GM21360 (cell line): ENCODE data around the gene SORBS2.
"Not testable (repeated sequence)": the region's sequence is repeated elsewhere in the genome, so short reads cannot be mapped to it uniquely, and the experiment has no call there.

Source experiments
- ATAC-seq: cut with Tn5 transposase; IDR thresholded peaks from one replicate; pipeline ENCODE4 v1.9.1; 2021; ENCODE audit warnings: mild to moderate bottlenecking, moderate library complexity; ENCODE audit not compliant: unreplicated experiment

Gene SORBS2, protein sequence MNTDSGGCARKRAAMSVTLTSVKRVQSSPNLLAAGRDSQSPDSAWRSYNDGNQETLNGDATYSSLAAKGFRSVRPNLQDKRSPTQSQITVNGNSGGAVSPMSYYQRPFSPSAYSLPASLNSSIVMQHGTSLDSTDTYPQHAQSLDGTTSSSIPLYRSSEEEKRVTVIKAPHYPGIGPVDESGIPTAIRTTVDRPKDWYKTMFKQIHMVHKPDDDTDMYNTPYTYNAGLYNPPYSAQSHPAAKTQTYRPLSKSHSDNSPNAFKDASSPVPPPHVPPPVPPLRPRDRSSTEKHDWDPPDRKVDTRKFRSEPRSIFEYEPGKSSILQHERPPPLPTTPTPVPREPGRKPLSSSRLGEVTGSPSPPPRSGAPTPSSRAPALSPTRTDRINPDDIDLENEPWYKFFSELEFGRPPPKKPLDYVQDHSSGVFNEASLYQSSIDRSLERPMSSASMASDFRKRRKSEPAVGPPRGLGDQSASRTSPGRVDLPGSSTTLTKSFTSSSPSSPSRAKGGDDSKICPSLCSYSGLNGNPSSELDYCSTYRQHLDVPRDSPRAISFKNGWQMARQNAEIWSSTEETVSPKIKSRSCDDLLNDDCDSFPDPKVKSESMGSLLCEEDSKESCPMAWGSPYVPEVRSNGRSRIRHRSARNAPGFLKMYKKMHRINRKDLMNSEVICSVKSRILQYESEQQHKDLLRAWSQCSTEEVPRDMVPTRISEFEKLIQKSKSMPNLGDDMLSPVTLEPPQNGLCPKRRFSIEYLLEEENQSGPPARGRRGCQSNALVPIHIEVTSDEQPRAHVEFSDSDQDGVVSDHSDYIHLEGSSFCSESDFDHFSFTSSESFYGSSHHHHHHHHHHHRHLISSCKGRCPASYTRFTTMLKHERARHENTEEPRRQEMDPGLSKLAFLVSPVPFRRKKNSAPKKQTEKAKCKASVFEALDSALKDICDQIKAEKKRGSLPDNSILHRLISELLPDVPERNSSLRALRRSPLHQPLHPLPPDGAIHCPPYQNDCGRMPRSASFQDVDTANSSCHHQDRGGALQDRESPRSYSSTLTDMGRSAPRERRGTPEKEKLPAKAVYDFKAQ (N-terminal part only)

DNA sequence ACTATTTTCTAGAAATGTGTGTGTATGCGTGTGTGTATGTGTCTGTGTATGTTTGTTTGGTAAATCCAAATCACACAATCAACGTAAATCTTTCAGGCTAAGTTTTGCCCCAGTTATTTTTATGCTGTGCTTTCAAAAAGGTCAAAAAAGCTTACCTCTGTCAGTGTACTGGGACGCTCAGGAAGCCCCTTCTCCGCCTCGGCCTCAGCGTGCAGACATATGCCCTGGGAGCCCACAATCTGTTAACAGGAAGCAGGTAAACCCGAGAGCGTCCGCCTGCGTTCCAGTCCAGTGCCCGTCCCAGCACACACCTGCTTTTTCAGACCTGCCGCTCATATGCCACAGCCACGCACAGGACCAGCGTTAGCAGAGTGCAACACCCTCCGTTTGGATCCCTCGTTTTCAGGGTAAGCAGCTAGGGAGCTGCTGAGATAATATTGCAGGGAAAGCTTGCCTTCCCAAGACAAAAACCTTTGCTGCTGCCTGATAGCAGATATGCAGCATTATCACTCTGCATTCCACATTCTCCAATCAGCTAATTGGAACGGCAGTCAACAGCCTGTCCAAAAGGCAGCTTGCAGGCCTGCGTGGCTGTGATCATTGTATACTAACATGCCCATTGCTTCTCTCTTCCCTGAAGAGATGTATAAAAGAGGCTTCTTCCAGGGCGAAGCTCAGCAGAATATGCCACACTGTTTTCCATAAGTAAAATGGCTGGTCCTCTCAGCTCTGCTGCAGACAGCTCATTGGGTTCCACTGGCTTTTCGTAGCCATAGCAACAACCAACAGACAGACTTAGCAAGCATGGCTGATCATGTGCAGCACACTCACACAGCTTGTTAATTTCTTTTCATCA is at the start of gene SORBS2:
Gene SORBS2 (minus strand): TSS at position 686 of the 856 bp plus-strand sequence. CDS start 121,623 bp downstream, outside the sequence.
- peak; percentile 78 for ATAC-seq

- no peak for ATAC-seq
Observed at GRCh38 chr4:185859111-185859510, 47.1 kb upstream of the SORBS2 start.

GRCh38 chr4:185857561-185857960 is 45.6 kb upstream of the SORBS2 start:
- ATAC-seq, result not testable (repeated sequence)

DNA sequence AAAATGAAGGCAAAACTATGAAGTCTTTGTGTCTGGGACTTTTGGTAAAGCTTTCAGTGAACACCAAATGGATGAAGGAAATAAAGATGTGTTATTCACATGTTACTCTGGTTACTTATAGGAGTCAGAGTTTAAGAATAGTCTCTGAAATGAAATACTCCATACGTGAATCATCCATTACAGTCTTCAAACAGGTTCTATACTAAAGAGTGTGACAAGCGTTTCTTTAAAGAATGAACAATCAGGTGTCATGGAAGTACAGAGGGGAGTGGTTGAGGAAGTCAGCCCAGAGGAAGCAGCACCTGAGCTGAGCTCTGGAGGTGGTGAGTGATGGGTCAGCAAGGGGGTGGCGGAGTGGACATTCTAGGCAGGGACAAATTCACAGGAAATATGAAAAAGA is 41.8 kb upstream of the SORBS2 start:
- no peak for ATAC-seq

- no peak for ATAC-seq
Observed at GRCh38 chr4:185852961-185853360, 41.0 kb upstream of the SORBS2 start.

- ATAC-seq, result no peak
Observed at GRCh38 chr4:185849664-185850550, 37.9 kb upstream of the SORBS2 start.

DNA sequence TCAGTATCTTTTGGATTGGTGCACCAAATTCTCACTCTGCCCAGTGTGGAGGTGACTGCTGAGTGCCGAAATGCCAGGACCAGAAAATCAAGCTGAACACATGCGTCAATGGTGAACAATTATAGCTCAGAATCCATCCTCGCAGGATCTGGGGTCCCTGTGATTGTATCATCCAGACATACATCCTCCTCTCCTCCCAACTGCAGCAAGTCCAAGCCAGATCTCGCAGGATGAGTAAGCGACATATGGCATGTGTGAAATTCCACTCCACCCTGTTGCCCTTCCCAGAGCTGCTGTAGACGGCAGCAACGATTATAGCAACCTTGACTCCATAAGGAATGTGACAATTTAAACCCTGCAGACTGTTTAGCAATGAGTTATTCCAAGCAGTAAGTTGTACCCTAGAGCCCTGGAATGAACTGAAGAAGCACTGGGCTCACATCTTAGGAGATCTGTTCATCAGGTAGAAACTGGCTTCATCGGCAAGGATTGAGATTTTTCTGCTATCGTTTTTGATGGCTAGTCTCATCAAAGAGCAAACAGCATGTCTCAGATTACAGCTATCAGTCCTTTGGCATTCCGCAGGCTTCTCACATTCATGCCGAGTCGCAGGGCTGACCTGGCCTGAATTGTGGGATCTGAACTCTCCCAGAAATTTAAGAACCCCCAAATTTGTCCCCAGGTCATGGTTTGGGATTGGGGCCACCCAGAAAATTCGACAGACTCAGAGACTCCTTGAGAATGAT is 35.5 kb upstream of the SORBS2 start:
- no peak for ATAC-seq

- ATAC-seq, result no peak
Observed at GRCh38 chr4:185846505-185847150, 34.6 kb upstream of the SORBS2 start.

DNA sequence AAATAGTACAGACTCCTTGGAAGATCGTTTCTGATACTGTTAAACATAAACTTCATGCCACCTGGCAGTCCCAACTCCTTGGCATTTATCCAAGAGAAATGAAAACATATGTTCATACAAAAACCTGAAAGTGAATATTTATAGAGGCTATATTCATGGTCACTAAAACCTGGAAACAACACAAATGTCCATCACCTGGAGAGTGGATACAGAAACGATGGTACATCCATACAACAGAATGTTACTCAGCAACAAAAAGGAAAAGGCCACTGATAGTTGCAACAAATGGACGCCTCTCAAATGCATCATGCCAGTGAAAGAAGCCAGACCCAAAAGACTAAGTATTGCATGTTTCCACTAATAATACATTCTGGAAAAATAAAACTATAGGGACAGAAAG is 34.0 kb upstream of the SORBS2 start:
- ATAC-seq, result no peak

DNA sequence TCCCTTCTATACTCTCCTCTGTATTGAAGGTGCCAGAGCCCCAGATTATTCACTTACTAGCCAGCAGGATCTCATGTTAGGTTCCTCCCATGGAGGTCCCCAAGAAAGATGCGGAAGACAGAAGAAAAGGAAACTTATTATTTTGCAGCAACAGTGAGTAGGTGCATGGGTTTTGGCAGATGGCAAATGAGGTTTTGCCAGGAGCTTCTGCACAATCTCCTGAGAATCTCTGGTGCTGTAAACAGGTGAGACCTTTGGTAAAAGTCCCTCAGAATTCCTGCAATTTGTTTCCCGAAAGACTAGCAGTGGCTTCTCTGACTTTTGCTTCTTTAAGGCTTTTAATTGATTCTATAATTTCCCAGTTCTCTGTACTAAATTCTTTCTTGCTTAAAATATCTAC is 29.5 kb upstream of the SORBS2 start:
- ATAC-seq, result no peak

DNA sequence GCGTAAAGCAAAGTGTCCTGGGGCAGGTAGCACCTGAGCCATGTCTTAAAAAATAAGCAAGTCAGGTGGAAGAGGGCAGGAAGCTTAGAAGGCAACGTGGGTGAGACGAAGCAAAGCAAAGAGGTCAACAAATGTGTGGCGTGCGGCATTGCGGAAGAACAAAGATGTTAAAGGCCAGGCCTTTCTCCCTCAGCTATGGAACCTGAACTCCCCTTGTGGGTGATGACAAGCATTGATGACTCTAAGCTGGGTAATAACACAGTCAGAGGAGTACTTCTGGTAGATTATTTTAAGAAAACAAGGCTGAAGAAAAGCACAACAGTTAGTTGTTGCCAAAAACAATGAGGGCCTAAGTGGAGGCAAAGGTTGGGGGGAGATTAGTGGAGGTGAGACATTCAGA is 29.0 kb upstream of the SORBS2 start:
- no peak for ATAC-seq

DNA sequence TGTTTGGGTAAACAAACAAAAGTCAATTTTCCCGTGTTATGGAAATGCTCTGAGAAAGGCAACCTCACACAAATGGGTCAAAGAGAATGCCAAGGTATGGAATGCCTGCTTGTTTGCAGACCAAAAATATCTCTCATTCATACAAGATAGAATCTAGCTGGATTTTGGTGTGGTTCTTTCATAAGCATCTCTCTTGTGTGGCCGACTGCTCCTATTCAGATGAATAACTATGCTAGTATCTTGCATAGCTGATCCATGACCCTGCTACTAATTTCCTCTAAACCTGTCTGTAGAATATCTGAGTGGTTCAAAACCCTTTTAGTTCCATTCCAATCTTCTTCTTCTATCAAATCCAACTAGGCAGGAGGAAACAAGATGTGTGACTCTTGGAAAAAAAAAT is 28.2 kb upstream of the SORBS2 start:
- no peak for ATAC-seq

DNA sequence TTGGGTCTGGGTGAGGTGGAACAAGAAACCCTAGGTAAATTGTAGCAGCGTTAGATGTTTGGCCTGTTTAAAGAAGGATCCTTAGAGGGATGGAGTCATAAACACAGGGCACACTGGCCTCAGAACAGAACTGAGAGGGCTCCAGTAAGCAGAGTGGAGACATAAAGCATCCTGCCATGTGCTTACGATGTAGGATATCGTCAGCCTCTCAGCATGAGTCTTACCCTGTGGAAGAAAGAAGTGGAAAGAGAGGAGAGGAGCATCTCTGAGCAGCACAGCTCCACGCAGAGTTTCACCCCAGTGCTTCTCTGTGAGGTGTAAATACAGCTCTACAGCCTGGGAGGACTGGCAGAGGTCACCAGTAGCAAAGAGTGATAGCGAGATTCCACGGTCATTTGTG is 27.8 kb upstream of the SORBS2 start:
- ATAC-seq, result no peak

DNA sequence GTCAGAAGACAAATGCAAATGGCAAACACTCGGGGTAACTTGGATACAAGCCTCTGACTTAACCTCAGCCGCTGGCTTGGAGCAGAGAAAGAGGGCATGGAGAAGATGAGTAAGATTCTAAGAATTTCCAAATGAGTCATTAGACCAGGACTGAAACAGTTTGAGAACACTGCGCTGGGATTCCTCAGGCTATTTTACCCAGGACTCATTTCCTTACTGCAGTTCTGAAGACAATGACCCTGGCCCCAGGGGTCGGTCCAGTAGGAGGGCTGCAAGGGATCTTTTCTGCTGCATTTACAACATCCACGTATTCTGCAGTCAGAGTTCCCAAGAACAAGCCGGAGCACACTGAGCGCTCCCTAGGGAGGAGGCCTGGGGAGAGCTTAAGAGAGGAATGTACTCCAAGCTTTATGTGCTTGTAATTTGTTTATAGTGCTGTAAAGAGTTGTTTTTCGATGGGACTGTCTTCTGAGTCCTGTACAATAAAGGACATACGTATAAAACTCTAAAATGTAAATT is 27.3 kb upstream of the SORBS2 start:
- ATAC-seq, result no peak

- ATAC-seq, result no peak
Observed at GRCh38 chr4:185838514-185839193, 26.7 kb upstream of the SORBS2 start.

DNA sequence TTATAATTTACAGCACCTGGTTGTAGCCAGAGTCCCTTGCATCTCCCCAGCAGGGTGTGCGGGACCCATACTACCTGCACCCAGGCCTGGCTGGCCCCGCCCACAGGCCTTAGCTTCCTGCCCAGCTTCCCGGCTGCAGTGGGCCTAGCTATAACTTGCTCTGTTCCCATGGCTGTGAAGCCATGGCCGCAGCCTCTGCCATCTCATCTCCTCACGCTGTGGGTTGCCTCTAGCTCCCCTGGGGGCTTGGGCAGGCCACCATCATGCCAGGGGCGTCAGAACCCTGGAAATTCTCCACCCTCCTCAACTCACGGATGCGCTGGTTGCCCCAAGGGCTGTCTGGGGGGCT is 26.1 kb upstream of the SORBS2 start:
- no peak for ATAC-seq

GRCh38 chr4:185837415-185838103 is 25.6 kb upstream of the SORBS2 start:
- ATAC-seq, result no peak
